Measurements from ENCODE around the gene CBL.

Gene CBL

DNA sequence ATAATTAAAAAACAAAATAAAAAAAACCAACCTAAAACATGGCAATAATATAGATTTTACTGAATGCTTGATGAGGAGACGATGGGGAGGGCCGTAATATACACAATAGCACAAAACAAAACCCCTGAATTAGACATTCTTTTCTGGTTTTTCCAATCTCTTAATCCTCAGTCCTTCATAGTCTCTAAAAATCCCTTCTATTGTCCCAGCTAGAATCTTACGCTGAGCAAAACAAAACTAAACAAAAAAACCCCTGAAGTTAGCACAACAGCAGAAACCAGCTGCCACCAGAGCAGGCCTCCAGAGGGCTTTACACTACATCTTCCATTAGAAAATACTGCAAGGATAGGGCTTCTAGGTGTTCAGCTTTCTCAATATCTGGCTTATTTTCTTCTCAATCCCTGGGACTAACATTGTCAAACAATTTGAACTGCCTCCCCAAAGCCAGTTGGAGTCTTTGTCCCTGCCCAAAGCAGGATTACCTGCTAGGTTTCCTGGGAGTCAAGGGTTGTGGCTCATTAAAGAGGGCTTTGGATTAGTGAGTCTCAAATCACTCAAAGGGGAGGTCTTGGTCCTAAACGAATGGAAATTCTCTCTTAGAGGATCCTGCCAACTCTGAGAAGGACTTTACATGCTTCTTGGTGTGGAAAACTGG, 126.1 kb downstream of the CBL start:
- Mint-ChIP-seq H3K36me3 (peaks cover 13% of the 10 kb centered on the region), H3K27ac (no peak overlapping the region), H3K27me3 (peaks cover 11% of the 10 kb centered on the region)

GRCh38 chr11:119334174-119334930, 128.2 kb downstream of the CBL start, which contains the start of gene RNF26:
RNF26 (plus strand) TSS chr11:119334527; CDS start chr11:119335123, 596 bp downstream.
- peaks cover 42% of the 10 kb centered on the region for H3K4me1 Mint-ChIP-seq

More for the DNA sequence above, 126.1 kb downstream of the CBL start:
- no peak overlapping the region for H3K4me3 Mint-ChIP-seq
- H3K9me3 Mint-ChIP-seq: no peaks in the 10 kb centered on the region
- ATAC-seq: no peak
- H3K4me1 Mint-ChIP-seq: peaks cover 31% of the 10 kb centered on the region

DNA sequence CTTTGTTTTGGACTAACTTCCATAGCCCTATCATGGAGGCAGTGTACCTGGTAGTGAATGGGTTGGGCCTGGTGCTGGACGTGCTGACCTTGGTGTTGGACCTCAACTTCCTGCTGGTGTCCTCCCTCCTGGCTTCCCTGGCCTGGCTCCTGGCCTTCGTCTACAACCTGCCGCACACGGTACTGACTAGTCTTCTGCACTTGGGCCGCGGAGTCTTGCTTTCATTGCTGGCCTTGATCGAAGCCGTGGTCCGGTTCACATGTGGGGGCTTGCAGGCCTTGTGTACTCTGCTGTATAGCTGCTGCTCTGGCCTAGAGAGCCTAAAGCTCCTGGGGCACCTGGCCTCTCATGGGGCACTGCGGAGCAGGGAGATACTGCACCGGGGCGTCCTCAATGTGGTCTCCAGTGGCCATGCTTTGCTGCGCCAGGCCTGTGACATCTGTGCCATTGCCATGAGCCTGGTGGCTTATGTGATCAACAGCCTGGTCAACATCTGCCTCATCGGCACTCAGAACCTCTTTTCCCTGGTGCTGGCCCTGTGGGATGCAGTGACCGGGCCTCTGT, 129.0 kb downstream of the CBL start:
- Mint-ChIP-seq H3K4me3 (peak overlapping the region; percentile 99), H3K27ac (peak overlapping the region; percentile 92), H3K9me3 (no peaks in the 10 kb centered on the region), H3K27me3 (peaks cover 21% of the 10 kb centered on the region), H3K36me3 (peaks cover 14% of the 10 kb centered on the region), H3K4me1 (peaks cover 43% of the 10 kb centered on the region)
- no peak for ATAC-seq

More at GRCh38 chr11:119334174-119334930, 128.2 kb downstream of the CBL start, which contains the start of gene RNF26:
- Mint-ChIP-seq H3K27me3 (peaks cover 21% of the 10 kb centered on the region), H3K9me3 (no peaks in the 10 kb centered on the region), H3K27ac (peak within 1 kb of the TSS; percentile 92), H3K36me3 (peaks cover 14% of the 10 kb centered on the region), H3K4me3 (peak within 1 kb of the TSS; percentile 99)
- ATAC-seq: peak; percentile 96

- Mint-ChIP-seq H3K27ac (peak overlapping the region; percentile 92), H3K4me1 (peaks cover 47% of the 10 kb centered on the region), H3K36me3 (peaks cover 14% of the 10 kb centered on the region), H3K27me3 (peaks cover 20% of the 10 kb centered on the region), H3K9me3 (no peaks in the 10 kb centered on the region), H3K4me3 (peak overlapping the region; percentile 99)
- ATAC-seq: no peak
These were observed 129.8 kb downstream of the CBL start for GRCh38 chr11:119335655-119336543.

- no peak for ATAC-seq
- Mint-ChIP-seq H3K9me3 (no peaks in the 10 kb centered on the region), H3K27me3 (peaks cover 30% of the 10 kb centered on the region), H3K4me3 (peak overlapping the region; percentile 3), H3K27ac (no peak overlapping the region), H3K4me1 (peaks cover 54% of the 10 kb centered on the region), H3K36me3 (peaks cover 14% of the 10 kb centered on the region)
These were observed 130.8 kb downstream of the CBL start for GRCh38 chr11:119336744-119337469.

- Mint-ChIP-seq H3K27ac (no peak overlapping the region), H3K27me3 (peaks cover 38% of the 10 kb centered on the region), H3K4me1 (peaks cover 54% of the 10 kb centered on the region), H3K9me3 (no peaks in the 10 kb centered on the region), H3K4me3 (no peak overlapping the region), H3K36me3 (peaks cover 14% of the 10 kb centered on the region)
- no peak for ATAC-seq
These were observed 131.6 kb downstream of the CBL start for GRCh38 chr11:119337581-119338317.

DNA sequence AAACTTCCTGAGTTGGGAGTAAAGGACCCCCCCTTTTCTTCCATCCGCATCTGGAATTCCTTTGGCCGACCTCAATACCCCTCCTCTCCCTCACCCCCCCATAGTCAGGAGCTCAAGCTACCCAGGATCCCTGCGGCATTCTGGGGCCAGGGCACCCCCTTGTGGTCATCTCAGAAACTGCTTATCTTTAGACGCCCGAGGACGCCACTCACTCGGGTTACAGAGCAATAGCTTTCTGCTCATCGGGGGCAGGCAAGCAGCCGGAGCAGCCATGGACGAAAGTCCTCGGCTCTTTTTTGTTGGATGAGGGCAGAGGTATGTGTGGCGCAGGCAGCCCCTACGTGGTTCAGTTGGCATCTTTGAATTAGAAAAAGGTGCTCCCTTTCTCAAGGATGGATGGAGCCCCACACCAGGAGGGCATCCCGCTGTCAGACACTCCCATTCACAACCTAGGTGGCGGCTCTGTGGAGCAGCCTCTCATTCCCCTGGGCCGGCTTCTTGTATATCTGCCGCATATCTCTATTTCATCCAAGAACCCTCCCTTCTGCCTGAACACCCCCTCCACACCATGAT, 132.3 kb downstream of the CBL start:
- Mint-ChIP-seq H3K27ac (no peak overlapping the region), H3K4me1 (peaks cover 54% of the 10 kb centered on the region), H3K36me3 (peaks cover 14% of the 10 kb centered on the region), H3K27me3 (peaks cover 45% of the 10 kb centered on the region), H3K4me3 (no peak overlapping the region), H3K9me3 (no peaks in the 10 kb centered on the region)
- no peak for ATAC-seq

GRCh38 chr11:119338965-119339588, 132.9 kb downstream of the CBL start:
- H3K4me1 Mint-ChIP-seq: peaks cover 48% of the 10 kb centered on the region
- H3K27ac Mint-ChIP-seq: no peak overlapping the region
- peaks cover 50% of the 10 kb centered on the region for H3K27me3 Mint-ChIP-seq
- no peak for ATAC-seq
- H3K4me3 Mint-ChIP-seq: peak overlapping the region; percentile 37
- H3K36me3 Mint-ChIP-seq: peaks cover 14% of the 10 kb centered on the region
- H3K9me3 Mint-ChIP-seq: no peaks in the 10 kb centered on the region

- Mint-ChIP-seq H3K4me3 (peak overlapping the region; percentile 37), H3K9me3 (no peaks in the 10 kb centered on the region), H3K4me1 (peaks cover 47% of the 10 kb centered on the region), H3K27ac (no peak overlapping the region), H3K27me3 (peaks cover 57% of the 10 kb centered on the region), H3K36me3 (peaks cover 14% of the 10 kb centered on the region)
- peak; percentile 13 for ATAC-seq
These were observed 133.6 kb downstream of the CBL start for GRCh38 chr11:119339589-119340334.

- H3K36me3 Mint-ChIP-seq: peaks cover 14% of the 10 kb centered on the region
- H3K4me3 Mint-ChIP-seq: no peak within 1 kb of the TSS
- peaks cover 38% of the 10 kb centered on the region for H3K4me1 Mint-ChIP-seq
- H3K27ac Mint-ChIP-seq: no peak within 1 kb of the TSS
- ATAC-seq: no peak
- no peaks in the 10 kb centered on the region for H3K9me3 Mint-ChIP-seq
- H3K27me3 Mint-ChIP-seq: peaks cover 65% of the 10 kb centered on the region
These were observed 134.4 kb downstream of the CBL start, which contains the start of gene C1QTNF5 for GRCh38 chr11:119340335-119341221. C1QTNF5 (minus strand) TSS chr11:119340883; CDS start chr11:119340397, 486 bp downstream.

DNA sequence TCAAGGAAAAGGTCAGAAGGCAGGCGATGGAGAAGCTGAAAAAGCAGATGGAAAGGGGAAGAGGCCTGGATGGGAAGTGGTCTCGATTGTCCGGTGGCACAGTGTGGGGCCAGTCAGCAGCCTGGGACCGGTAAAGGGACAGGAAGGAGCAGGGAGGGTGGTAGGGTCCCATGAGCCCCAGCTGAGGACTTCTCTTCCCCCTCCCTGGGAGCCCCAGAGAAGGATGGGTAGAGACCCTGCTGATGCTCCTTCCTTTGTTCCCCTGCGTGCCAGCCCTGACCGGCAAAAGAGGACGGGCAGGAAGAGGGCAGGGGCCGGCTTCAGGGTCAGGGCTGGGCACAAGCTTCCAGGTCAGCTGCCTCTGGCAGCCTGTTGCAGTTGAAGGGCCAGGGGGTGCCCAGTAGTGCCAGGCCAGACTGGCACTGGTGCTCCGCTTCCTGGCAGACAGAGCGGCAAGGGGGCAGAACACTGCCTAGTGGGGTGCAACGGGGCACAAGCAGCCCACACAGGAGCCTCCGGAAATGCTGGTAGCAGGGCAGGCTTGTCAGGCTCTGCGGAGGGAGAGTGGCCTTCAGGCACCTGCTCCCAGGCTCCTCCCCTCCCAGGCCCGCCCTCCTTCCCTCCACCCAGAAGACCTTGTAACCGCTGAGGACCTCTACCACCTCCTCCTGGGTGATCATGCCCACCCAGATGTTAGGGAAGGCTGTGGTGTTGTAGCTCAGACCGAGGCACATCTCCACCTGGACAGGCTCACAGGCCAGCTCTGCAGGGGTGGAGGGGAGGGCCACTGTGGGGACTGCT, 135.3 kb downstream of the CBL start:
- Mint-ChIP-seq H3K27ac (no peak overlapping the region), H3K27me3 (peaks cover 74% of the 10 kb centered on the region)

More for the DNA sequence above, 135.3 kb downstream of the CBL start:
- no peak for ATAC-seq
- H3K4me1 Mint-ChIP-seq: peaks cover 30% of the 10 kb centered on the region
- no peak overlapping the region for H3K4me3 Mint-ChIP-seq
- peaks cover 9% of the 10 kb centered on the region for H3K36me3 Mint-ChIP-seq
- H3K9me3 Mint-ChIP-seq: no peaks in the 10 kb centered on the region
